Measurements from ENCODE around the gene TARM1. TPM values are rescaled to one million over a fixed set of nuclear protein-coding genes. Genes with fewer than 3 reads are reported as not detected.

TARM1 gene
- total RNA-seq, 1 donor from 2014 or later, result 0.20 TPM

GRCh38 chr19:54030895-54031586 lies 50.1 kb downstream of the TARM1 start:
- DNase-seq, result no peak

GRCh38 chr19:54029930-54030490 lies 51.2 kb downstream of the TARM1 start:
- no peak for DNase-seq

GRCh38 chr19:54029301-54029700 lies 51.9 kb downstream of the TARM1 start:
- no peak for DNase-seq

- no peak for DNase-seq
Measured at GRCh38 chr19:54026656-54027055, 54.5 kb downstream of the TARM1 start.

GRCh38 chr19:54024660-54025059 lies 56.5 kb downstream of the TARM1 start:
- DNase-seq, result no peak

GRCh38 chr19:54023191-54023590 lies 58.0 kb downstream of the TARM1 start:
- DNase-seq, result no peak

GRCh38 chr19:54021932-54022331 lies 59.2 kb downstream of the TARM1 start:
- no peak for DNase-seq

- DNase-seq, result no peak
Measured at GRCh38 chr19:54021363-54021762, 59.8 kb downstream of the TARM1 start.

Small RNAs within 50 kb of the gene (small RNA-seq; reads per million reads assigned to genes)
- gene AC012314.20 (ENCODE audit: low replicate concordance), result not detected

Other genes starting within 250 kb of the TARM1 start
- 16.1 TPM for gene MYADM, start 213.5 kb downstream of the TARM1 start, total RNA-seq
- 0.20 TPM for gene PRKCG, start 199.2 kb downstream of the TARM1 start, total RNA-seq
- gene CACNG7, start 172.1 kb downstream of the TARM1 start, total RNA-seq, result not detected
- gene CACNG8, start 118.4 kb downstream of the TARM1 start, total RNA-seq, result under 0.01 TPM
- gene CACNG6, start 89.7 kb downstream of the TARM1 start, total RNA-seq, result 0.79 TPM
- gene VSTM1, start 17.5 kb downstream of the TARM1 start, total RNA-seq, result 1.7 TPM
- 1.4 TPM for gene OSCAR, start 19.4 kb upstream of the TARM1 start, total RNA-seq
- gene NDUFA3, start 21.5 kb upstream of the TARM1 start, total RNA-seq, result 6.8 TPM
- gene TFPT, start 34.3 kb upstream of the TARM1 start, total RNA-seq, result 5.4 TPM
- gene PRPF31, start 34.4 kb upstream of the TARM1 start, total RNA-seq, result 27.2 TPM
- gene CNOT3, start 56.4 kb upstream of the TARM1 start, total RNA-seq, result 11.5 TPM
- 3.6 TPM for gene LENG1, start 78.4 kb upstream of the TARM1 start, total RNA-seq
- 1.8 TPM for gene TMC4, start 91.8 kb upstream of the TARM1 start, total RNA-seq
- 18.8 TPM for gene MBOAT7, start 108.2 kb upstream of the TARM1 start, total RNA-seq
- gene TSEN34, start 109.9 kb upstream of the TARM1 start, total RNA-seq, result 24.4 TPM
- 3,109 TPM for gene RPS9, start 119.5 kb upstream of the TARM1 start, total RNA-seq
- 4.2 TPM for gene LILRB3, start 141.6 kb upstream of the TARM1 start, total RNA-seq
- 1.4 TPM for gene LILRA6, start 161.4 kb upstream of the TARM1 start, total RNA-seq
- gene LILRB5, start 175.9 kb upstream of the TARM1 start, total RNA-seq, result 4.1 TPM
- 1.5 TPM for gene LILRB2, start 199.7 kb upstream of the TARM1 start, total RNA-seq
- gene LILRA5, start 231.8 kb upstream of the TARM1 start, total RNA-seq, result 3.9 TPM

Data from skin of body (tissue), 3 donors.